HG03139 (cell line): Measurements from ENCODE around the gene TSPYL1.
"Not testable (repeated sequence)": the region's sequence is repeated elsewhere in the genome, so short reads cannot be mapped to it uniquely, and the experiment has no call there.

ENCODE experiments used
- ATAC-seq: cut with Tn5 transposase; IDR thresholded peaks from one replicate; pipeline ENCODE4 v1.9.1; 2021; ENCODE audit not compliant: unreplicated experiment

Gene TSPYL1

DNA sequence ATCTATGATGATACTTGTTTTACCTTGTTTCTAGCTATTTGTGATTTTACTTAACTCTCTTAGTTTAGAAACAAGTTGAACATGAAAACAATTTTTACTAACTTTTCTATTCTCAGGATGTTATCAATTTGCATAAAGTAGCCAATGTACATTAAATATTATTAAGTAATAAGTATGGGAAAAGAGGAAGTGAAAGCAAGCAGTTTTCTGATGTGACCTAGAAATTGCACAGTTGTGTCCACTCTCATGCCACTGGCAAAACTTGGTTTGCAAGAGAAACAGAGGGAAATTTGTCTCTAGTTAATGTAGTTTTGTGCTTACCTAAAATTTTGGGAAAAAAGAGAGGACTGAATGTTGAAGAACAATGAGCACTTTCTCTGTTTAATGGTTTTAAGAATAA is 19.2 kb upstream of the TSPYL1 start:
- ATAC-seq: no peak

- no peak for ATAC-seq
These were observed 18.5 kb upstream of the TSPYL1 start for GRCh38 chr6:116298273-116298672.

DNA sequence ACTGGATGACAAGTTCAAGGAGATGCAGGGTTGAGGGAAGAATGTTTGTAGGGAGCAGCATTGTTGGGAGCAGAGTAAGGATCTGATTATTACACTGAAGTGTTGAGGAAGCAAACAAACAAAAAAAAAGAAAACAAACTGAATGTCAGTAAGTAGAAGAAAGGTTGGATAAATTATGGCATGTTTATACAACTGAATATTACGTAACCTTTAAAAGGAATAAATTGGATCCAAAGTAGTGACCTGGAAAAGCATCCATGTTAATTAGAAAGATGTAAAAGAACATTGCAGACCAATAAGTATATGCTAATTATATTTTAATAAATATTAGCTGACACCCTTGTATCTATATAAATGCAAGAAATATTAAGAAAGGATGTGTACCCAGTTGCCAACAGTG is 12.8 kb upstream of the TSPYL1 start:
- ATAC-seq: no peak

DNA sequence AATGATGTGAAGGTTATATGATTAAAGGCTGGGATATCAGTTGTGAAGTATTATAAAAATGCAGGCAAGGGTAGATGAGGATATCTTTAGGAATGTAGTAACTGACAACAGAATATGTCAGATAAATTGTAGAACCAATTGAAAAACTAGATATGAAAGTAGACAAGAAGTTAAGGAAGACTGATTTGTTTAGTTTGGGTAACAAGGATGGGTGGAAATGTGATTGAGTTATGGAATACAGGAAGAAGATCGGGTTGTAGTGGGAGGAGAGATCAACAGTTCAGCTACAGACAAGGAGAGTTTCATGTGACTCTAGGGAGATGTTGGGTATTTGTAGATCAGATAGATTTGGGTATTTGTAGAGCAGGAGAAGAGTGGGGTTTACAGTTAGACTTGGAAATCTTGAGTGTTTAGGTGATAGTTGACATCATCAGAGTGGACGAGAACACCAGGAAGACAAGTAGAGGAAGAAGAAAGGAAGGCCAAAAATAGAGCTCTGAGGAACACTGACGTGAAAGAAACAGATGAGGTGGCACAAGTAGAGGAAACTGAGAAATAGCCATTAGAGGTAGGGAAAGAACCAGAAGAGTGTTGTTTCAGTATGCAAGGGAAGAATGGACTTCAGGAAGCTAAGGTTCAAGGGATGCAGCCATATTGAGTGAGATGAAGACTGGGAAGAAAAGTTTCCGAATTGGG is 12.1 kb upstream of the TSPYL1 start:
- ATAC-seq: no peak

DNA sequence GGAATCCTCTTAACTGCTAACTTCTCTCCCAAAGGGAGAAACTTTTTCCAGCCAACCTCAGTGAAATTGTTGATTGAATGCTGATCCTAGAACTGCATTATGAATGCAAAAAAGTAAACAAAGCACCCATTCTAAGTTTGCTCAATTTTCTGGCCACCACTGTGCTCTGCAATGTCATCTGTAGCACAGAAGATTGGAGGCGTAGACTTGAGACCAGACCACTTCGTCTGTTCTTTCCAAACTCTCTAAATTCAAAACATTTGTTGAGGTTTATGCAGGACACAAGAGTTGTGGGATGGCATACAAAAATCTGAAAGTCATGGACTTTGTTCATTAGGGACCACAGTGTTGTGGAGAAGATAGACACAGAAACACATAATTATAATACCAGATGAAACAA is 11.1 kb upstream of the TSPYL1 start:
- no peak for ATAC-seq

GRCh38 chr6:116289876-116290275 is 10.1 kb upstream of the TSPYL1 start:
- no peak for ATAC-seq

GRCh38 chr6:116287689-116288282 is 8.1 kb upstream of the TSPYL1 start:
- no peak for ATAC-seq

DNA sequence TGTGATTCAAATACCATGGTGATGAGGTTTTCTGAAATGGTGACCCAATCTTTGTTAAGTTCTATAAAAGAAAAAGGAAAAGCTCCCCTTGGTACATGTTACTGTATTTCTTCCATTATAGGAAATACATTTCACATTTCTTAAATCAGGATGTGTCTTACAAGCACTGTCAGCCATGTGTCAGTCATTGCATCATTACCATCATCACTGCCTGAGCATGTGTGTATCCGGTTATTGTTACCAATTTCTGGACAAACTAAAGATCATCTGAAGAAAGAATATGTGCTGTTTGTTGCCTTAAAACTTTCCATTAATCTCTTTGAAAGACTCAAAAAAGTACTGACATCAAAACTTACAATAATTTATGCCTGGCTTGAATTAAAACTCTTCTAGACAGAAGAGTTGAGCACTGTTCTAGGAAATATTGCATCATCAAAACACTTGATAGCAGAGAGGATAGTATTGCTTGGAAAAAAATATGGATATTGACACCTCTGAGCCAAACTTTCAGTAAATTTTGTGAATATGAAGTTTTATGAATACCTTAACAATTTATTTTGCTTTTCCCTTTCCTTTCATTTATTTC is 7.1 kb upstream of the TSPYL1 start:
- ATAC-seq: no peak

DNA sequence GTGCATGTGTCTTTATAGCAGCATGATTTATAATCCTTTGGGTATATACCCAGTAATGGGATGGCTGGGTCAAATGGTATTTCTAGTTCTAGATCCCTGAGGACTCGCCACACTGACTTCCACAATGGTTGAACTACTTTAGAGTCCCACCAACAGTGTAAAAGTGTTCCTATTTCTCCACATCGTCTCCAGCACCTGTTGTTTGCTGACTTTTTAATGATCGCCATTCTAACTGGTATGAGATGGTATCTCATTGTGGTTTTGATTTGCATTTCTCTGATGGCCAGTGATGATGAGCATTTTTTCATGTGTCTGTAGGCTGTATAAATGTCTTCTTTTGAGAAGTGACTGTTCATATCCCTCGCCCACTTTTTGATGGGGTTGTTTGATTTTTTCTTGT is 5.3 kb upstream of the TSPYL1 start:
- ATAC-seq: not testable (repeated sequence)

DNA sequence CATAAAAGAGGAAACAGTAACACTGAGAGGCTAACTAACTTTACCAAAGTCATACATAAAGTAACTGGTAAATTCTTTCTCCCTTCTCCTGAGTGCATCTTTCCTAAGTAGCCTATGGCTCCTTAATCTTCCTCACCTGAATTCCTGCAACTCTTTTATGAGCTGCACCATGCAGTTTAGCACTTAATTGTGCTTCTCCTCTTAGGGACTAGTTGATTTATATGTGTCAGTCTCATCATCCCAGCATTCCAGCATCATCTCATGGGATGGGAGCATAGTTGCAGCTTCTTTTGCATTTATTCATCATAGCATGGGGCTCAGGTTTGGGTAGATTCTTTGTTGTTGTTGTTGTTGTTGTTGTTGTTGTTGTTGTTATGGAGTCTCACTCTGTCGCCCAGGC is 3.5 kb upstream of the TSPYL1 start:
- no peak for ATAC-seq

DNA sequence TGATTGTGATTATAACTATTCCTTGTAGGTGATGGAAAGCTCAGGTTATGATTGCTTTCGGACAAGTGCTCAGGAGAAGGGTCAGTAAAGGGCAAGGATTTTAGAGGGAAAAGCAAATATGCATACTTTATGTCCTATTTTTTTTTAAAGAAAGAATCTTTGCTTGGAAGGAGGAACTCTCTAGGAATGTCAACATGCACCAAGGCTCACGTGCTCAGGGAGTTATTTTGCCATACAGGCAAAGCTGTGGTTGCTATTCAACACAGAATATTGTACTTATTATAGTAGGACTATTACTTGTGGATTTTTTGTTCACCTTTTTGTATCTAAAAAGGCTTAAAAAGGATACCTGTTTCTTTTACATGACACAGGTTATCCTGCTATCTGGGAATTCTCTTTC is 3.0 kb upstream of the TSPYL1 start:
- no peak for ATAC-seq

GRCh38 chr6:116280933-116281316 is 1.2 kb upstream of the TSPYL1 start:
- no peak for ATAC-seq

- ATAC-seq: no peak
These were observed 617 bp upstream of the TSPYL1 start for GRCh38 chr6:116280161-116280932.

DNA sequence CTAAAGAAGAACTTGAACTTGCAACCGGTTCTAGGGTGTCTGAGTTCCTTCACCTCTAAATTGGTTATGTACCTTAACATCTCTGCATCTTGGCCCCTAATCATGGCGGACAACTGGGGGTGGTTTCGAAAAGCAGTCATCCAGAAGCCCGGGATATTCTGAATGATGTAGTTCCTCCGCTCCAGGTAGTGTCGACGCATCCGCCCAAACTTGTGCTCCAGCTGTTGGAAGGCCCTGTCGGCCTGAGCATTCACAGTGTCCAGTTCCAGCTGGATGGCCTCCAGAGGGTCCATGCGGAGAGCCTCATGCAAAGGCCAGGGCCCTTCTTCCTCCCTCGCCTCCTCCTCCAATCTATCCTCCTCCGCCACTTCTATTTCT is 887 bp downstream of the TSPYL1 start:
- ATAC-seq: no peak

DNA sequence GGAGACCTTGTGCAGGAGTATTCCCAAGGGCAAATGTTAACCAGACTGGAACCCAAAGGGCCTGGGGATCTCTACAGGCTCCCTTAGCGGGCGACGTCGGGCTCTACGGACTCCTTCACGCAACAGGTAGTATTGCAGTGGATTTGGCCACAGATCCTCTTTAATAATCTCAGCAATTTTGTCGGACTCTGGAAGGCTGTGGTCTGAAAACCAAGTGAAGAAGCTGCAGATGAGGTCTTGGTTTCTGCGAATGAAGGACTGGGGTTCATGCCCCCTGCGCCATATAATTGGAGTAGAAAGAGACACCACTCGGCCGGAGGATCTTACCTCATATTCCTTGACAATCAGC is 1.3 kb downstream of the TSPYL1 start:
- no peak for ATAC-seq

DNA sequence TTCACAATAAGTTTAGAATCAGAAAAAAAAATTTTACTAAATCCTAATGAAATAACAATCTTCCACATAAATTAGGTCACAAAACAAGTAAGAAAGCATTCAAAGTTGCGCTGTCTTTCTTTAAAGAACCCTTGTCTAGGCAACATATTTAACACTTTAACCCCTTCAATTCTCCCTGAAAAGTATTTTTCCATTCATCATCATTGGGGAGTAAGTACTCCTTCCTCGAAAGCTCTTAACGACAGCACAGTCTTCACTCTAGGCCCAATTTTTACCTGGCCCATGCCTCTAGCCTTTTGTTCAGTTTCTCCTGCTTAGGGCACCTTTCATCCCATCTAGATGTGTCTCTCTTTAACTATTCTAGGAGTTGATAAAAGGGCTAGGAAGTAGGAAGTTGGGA is 2.6 kb downstream of the TSPYL1 start:
- no peak for ATAC-seq

DNA sequence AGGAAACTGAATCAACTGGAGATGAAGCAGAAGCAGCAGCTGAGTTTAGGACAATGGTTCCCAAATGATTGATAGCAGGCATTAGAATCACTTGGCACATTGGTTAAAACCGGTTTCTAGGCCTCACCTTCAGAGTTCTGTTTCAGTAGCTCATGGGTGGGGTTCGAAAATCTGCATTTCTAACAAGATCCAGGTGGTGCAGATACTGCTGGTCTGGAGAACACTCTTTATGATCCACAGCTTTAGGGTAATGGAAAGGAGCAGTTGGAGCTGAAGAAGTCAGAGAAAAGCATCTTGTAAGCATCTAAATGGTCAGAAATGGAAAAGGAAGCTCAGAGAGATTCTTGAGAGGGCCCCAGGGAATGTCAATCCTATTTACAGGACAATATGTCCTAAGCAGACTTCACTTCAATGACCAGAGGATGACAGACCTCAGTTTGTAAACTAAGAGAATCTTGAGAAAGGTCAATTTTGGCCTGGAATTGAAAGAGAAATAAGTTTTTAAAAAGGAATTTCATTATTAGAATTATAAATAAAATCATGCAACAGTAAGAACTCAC is 8.5 kb downstream of the TSPYL1 start:
- no peak for ATAC-seq

DNA sequence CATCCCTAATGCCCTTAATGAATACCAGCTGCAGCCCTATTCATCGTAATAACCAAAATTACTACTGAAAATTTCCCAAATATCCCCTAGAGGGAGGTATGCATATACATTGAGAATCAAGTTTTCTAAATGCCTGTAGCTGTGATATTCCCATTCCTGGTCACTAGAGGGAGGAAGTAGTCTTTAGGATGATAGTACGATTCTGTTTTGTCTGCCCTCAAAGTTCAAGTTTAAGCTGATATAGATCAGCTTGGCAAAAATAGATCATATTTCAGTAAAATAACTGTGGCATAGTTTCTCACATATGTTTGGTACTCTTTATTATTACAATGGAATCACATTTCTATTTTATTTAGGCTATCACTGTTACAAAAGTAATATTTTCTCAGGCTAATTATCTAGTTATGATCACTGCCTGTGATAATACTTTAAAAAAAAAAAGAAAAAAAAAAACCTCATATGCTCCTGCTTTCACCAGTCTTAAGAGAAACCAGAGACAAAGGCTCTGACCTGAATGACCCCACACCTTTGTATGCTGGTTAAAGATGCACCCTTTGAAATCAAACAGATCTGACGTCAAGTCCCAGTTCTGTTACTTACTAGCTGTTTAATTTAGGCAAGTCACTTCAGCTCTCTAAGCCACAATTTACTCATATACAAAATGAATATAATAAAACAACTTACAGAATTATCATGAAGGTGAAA is 11.0 kb downstream of the TSPYL1 start:
- ATAC-seq: peak; percentile 84

DNA sequence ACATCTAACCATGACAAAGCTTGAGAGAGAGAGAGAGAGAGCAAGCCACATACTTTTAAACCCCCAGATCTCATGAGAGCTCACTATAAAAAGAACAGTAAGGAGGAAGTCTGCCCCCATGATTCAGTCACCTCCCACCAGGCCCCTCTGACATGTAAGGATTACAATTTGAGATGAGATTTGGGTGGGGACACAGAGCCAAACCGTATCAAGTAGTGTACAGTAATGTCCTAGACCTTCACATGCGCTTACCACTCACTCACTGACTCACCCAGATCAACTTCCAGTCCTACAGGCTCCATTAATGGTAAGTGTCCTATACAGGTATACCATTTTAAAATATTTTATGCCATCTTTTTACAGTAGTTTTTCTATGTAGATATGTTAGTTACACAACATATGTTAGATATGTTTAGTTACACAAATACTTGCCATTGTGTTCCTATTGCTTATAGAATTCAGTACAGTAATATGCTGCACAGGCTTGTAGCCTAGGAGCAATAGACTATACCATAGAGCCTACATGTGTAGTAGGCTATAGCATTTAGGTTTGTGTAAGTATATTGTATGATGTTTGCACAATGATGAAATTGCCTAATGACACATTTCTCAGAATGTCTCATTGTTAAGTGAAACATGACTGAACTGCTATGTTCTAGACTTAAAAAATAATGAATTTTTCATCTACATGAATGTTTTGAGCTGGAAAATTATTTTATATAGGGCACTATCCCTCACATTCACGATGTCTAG is 11.7 kb downstream of the TSPYL1 start:
- no peak for ATAC-seq

GRCh38 chr6:116266803-116267202 is 12.9 kb downstream of the TSPYL1 start:
- no peak for ATAC-seq
